ENCODE results near the gene BTBD18. TPM values are rescaled to one million over a fixed set of nuclear protein-coding genes. Genes with fewer than 3 reads are reported as not detected.
"Not testable (repeated sequence)": the region's sequence is repeated elsewhere in the genome, so short reads cannot be mapped to it uniquely, and the experiment has no call there.

BTBD18 gene
- total RNA-seq, 1 donor from 2014 or later, result not detected

DNA sequence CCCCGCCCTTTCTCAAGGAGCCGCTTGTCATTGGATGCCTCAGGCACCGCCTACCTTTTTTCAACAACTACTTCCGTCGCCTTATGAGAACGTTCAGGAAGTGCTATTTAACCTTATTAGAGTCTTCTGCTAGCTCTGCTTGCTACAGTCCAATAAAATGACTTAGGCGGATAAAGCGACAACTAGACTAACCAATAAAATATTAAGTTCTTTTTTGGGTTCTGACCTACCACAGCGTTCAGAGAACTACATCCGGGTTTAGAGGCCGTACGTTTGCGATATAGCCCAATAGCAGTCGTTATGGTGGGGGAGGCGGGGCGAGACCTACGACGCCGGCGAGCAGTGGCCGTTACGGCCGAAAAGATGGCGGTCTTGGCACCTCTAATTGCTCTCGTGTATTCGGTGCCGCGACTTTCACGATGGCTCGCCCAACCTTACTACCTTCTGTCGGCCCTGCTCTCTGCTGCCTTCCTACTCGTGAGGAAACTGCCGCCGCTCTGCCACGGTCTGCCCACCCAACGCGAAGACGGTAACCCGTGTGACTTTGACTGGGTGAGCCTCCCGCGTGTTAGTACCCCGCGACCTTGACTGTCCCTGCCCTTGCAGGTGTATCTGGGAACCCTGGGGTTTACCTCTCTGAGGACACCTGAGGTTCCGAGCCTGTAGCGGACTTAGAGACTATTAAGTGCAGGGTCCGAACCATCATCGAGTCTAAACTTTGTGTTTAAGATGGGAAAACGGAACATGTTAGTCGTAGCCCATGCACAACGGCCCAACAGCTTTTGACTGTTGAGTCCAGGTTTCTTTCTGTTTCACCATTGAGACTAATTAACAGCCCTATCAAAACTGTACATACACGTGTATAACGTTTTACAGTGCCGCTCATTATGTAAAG is 39.1 kb downstream of the BTBD18 start, which contains the start of gene TMX2:
Gene TMX2 (plus strand): TSS at position 338 of the 895 bp plus-strand sequence. CDS start 26 bp downstream, at position 364.
- peaks cover 25% of the 10 kb centered on the region for H3K36me3 Mint-ChIP-seq (ENCODE audit: low read depth)
- POLR2A ChIA-PET, result interaction anchor here (0.6 to 1.9 kb wide), 21 partner anchors 10 to 306 kb away, joined by 3 to 21 read pairs (median 4); partner anchors contain the start of genes CLP1, SELENOH, TIMM10 and ZDHHC5
- peak; percentile 75 for DNase-seq
- ATAC-seq (ENCODE audit: low read depth), result peak; percentile 87
- peak within 1 kb of the TSS; percentile 96 for H3K27ac Mint-ChIP-seq
- peaks cover 47% of the 10 kb centered on the region for H3K4me1 Mint-ChIP-seq
- TF ChIP-seq, protein P1, sequence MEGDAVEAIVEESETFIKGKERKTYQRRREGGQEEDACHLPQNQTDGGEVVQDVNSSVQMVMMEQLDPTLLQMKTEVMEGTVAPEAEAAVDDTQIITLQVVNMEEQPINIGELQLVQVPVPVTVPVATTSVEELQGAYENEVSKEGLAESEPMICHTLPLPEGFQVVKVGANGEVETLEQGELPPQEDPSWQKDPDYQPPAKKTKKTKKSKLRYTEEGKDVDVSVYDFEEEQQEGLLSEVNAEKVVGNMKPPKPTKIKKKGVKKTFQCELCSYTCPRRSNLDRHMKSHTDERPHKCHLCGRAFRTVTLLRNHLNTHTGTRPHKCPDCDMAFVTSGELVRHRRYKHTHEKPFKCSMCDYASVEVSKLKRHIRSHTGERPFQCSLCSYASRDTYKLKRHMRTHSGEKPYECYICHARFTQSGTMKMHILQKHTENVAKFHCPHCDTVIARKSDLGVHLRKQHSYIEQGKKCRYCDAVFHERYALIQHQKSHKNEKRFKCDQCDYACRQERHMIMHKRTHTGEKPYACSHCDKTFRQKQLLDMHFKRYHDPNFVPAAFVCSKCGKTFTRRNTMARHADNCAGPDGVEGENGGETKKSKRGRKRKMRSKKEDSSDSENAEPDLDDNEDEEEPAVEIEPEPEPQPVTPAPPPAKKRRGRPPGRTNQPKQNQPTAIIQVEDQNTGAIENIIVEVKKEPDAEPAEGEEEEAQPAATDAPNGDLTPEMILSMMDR (IDR thresholded peaks at IDR 0.05), result no peak
- peak within 1 kb of the TSS; percentile 98 for H3K4me3 Mint-ChIP-seq
- CTCF ChIA-PET, result interaction anchor here (0.9 to 4.1 kb wide), 3 partner anchors 29 to 255 kb away, joined by 3 to 26 read pairs (median 5); partner anchors contain the start of gene SELENOH
- no peaks in the 10 kb centered on the region for H3K9me3 Mint-ChIP-seq
- intact Hi-C loops (cut with micrococcal nuclease), result loop anchor here (1.0 to 2.0 kb wide), 9 partner anchors 29 to 866 kb away; partner anchors contain the start of genes CLP1, SELENOH, SSRP1 and TIMM10
- no peaks in the 10 kb centered on the region for H3K27me3 Mint-ChIP-seq

DNA sequence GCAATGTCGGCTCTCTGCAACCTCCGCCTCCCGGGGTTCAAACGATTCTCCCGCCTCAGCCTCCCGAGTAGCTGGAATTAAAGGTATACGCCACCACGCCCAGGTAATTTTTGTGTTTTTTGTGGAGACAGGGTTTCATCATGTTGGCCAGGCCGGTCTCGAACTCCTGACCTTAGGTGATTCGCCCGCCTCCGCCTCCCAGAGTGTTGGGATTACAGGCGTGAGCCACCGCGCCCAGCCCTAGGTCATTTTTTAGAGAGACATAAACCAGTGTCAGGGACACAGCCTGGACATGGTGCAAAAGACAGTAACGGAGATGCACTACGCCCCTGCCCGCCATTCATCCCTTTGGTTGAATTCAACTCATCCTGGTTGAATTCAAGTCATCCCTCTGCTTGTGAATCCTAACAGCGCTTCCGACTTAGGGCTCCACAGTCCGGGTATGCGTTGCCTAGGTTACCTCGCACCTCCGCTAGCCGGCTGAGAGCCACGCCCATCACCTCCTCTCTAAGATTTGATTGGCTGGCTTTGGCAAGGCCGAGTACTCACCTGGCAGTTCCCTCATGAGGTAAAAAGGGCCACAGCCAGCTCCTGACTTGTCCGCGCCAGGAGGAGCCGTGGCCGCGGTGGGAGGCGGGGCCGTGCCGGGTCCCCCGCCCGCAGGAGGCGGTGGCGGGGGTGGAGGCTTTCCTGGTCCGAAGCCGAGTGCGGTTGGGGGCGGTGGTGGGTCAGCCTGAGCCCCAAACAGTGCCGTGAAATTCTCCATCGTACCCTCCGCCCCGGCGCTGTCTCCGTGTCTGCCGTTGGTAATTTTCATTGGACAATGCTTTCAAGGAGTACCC is 40.0 kb downstream of the BTBD18 start, which contains the start of gene MED19:
Gene MED19 (minus strand): TSS at position 802 of the 842 bp plus-strand sequence. CDS start 36 bp downstream, at position 766.
- peak within 1 kb of the TSS; percentile 98 for H3K4me3 Mint-ChIP-seq
- intact Hi-C loops (cut with micrococcal nuclease), result loop anchor here (1.0 to 2.0 kb wide), 9 partner anchors 30 to 867 kb away; partner anchors contain the start of genes CLP1, SELENOH, SSRP1 and TIMM10
- ChIA-PET CTCF (interaction anchor here (0.9 to 4.1 kb wide), 3 partner anchors 30 to 255 kb away, joined by 3 to 26 read pairs (median 5); partner anchors contain the start of gene SELENOH), POLR2A (interaction anchor here (0.6 to 1.9 kb wide), 20 partner anchors 9 to 305 kb away, joined by 3 to 21 read pairs (median 4); partner anchors contain the start of genes CLP1, SELENOH, TIMM10 and ZDHHC5)
- ATAC-seq (ENCODE audit: low read depth) (peak; percentile 33), DNase-seq (peak; percentile 70)
- H3K27ac Mint-ChIP-seq, result peak within 1 kb of the TSS; percentile 96
- H3K9me3 Mint-ChIP-seq, result no peaks in the 10 kb centered on the region
- H3K27me3 Mint-ChIP-seq, result no peaks in the 10 kb centered on the region
- TF ChIP-seq, protein P1 (IDR thresholded peaks at IDR 0.05), result no peak
- H3K36me3 Mint-ChIP-seq (ENCODE audit: low read depth), result peaks cover 24% of the 10 kb centered on the region
- H3K4me1 Mint-ChIP-seq, result peaks cover 47% of the 10 kb centered on the region

DNA sequence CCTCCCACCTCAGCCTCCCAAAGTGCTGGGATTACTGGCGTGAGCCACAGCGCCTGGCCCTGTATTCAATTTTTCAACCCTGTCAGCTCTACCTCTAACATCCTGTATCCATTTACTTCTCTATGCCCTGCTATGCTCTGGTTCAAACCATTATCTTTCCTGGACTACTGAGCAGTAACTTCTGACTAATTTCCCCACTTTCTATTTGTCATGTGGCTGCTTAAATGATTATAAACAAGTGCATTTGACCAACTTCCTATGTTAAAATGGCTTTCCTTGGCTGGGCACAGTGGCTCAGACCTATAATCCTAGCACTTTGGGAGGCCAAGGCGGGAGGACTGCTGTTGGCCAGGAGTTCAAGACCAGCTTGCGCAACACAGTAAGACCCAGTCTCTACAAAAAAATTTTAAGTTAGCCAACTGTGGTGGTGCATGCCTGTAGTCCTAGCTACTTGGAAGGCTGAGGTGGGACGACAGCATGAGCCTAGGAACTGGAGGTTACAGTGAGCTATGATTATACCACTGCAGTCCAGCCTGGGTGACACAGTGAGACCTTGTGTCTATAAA is 41.7 kb downstream of the BTBD18 start:
- ChIA-PET CTCF (interaction anchor here (4.1 kb wide), 1 partner anchor 91 kb away, joined by 26 read pairs; no protein-coding TSS in a partner anchor), POLR2A (interaction anchor here (0.6 kb wide), 1 partner anchor 92 kb away, joined by 3 read pairs; no protein-coding TSS in a partner anchor)
- no peaks in the 10 kb centered on the region for H3K9me3 Mint-ChIP-seq
- intact Hi-C loops (cut with micrococcal nuclease), result no loop called here
- no peak overlapping the region for H3K4me3 Mint-ChIP-seq
- H3K27ac Mint-ChIP-seq, result no peak overlapping the region
- peaks cover 47% of the 10 kb centered on the region for H3K4me1 Mint-ChIP-seq
- DNase-seq (no peak), ATAC-seq (ENCODE audit: low read depth) (no peak)
- no peaks in the 10 kb centered on the region for H3K27me3 Mint-ChIP-seq
- peaks cover 36% of the 10 kb centered on the region for H3K36me3 Mint-ChIP-seq (ENCODE audit: low read depth)
- TF ChIP-seq, protein P1 (IDR thresholded peaks at IDR 0.05), result no peak

DNA sequence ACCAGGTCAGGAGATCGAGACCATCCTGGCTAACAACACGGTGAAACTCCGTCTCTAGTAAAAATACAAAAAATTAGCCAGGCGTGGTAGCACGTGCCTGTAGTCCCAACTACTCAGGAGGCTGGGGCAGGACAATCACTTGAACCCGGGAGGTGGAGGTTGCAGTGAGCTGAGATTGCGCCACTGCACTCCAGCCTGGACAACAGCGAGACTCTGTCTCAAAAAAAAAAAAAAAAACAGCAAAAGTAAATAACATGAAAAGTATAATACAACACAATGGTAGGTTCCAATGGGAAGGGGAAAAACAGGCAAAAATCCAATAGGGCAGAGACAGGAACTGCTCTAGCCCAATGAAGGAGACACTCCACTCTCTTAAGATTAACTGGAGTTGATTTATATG is 46.2 kb downstream of the BTBD18 start:
- H3K27me3 Mint-ChIP-seq; H3K4me3 Mint-ChIP-seq; CTCF ChIA-PET; ATAC-seq (ENCODE audit: low read depth); H3K9me3 Mint-ChIP-seq; H3K27ac Mint-ChIP-seq; intact Hi-C loops (cut with micrococcal nuclease); DNase-seq: not testable (repeated sequence)
- Mint-ChIP-seq H3K4me1 (peaks cover 11% of the 10 kb centered on the region), H3K36me3 (ENCODE audit: low read depth) (peaks cover 59% of the 10 kb centered on the region)
- POLR2A ChIA-PET, result interaction anchor here (0.6 to 0.7 kb wide), 2 partner anchors 22 to 134 kb away, joined by 4 read pairs; no protein-coding TSS in a partner anchor

All from activated B cell treated with CpG ODN at 0.5 μM for 24 hours (primary cell).